Keratinocyte (primary cell): ENCODE data around the gene TMEM247. TPM values are rescaled to one million over a fixed set of nuclear protein-coding genes. Genes with fewer than 3 reads are reported as not detected.
"Not testable (repeated sequence)": the region's sequence is repeated elsewhere in the genome, so short reads cannot be mapped to it uniquely, and the experiment has no call there.

Experiments used
- DNase-seq: peaks from one replicate; pipeline ENCODE4 v3.0.0-alpha.2; 2011; ENCODE audit warnings: low read depth, missing footprints, low spot score
- FAIRE-seq: peaks from 2 replicates; lab custom pipeline; 2011; peaks lifted over from hg19 to GRCh38; lab: Jason Lieb, UNC
- H2AFZ ChIP-seq: 2 replicates; pipeline ENCODE4 v1.6.0; 2012; ENCODE audit warnings: low read length, control low read depth, inconsistent platforms; ENCODE audit not compliant: control insufficient read depth
- H3K27ac ChIP-seq: 2 replicates; pipeline ENCODE4 v1.5.1; 2011; ENCODE audit warnings: low read length; ENCODE audit not compliant: control insufficient read depth, insufficient read depth
- H3K27me3 ChIP-seq: 3 replicates; pipeline ENCODE4 v1.6.0; 2011; ENCODE audit warnings: low read length; ENCODE audit not compliant: control insufficient read depth, insufficient read depth; ENCODE audit errors: extremely low read depth
- H3K36me3 ChIP-seq, 2 experiments: 2 replicates in 1 of 2; 3 replicates in 1 of 2; pipeline ENCODE4 v1.5.1; 2011; ENCODE audit warnings: low read length in 2 of 2, mild to moderate bottlenecking in 1 of 2; ENCODE audit not compliant: control insufficient read depth in 2 of 2, insufficient read depth in 2 of 2; ENCODE audit errors: extremely low read depth in 1 of 2
- H3K4me1 ChIP-seq: 3 replicates; pipeline ENCODE4 v1.5.1; 2011; ENCODE audit warnings: low read length; ENCODE audit not compliant: control insufficient read depth, insufficient read depth; ENCODE audit errors: extremely low read depth
- H3K4me2 ChIP-seq: 3 replicates; pipeline ENCODE4 v1.6.0; 2011; ENCODE audit warnings: low read depth, low read length; ENCODE audit not compliant: control insufficient read depth, insufficient read depth; ENCODE audit errors: extremely low read depth
- H3K4me3 ChIP-seq, 3 experiments: fragments of 200-600 bp in 1 of 3; sonication (generic) in 1 of 3; 2 replicates in 2 of 3; 3 replicates in 1 of 3; pipeline ENCODE4 v1.5.1; 2011 to 2016; ENCODE audit warnings: low read length in 3 of 3, mild to moderate bottlenecking in 3 of 3, control low read depth in 2 of 3, inconsistent platforms in 1 of 3, low read depth in 1 of 3, mixed read lengths in 1 of 3, mixed run types in 1 of 3, moderate library complexity in 1 of 3; ENCODE audit not compliant: control insufficient read depth in 2 of 3, insufficient read depth in 2 of 3; ENCODE audit errors: extremely low read depth in 1 of 3
- H3K79me2 ChIP-seq: 2 replicates; pipeline ENCODE4 v1.6.0; 2012; ENCODE audit warnings: low read length; ENCODE audit not compliant: control insufficient read depth, insufficient read depth
- H3K9ac ChIP-seq: 3 replicates; pipeline ENCODE4 v1.6.0; 2011; ENCODE audit warnings: low read length; ENCODE audit not compliant: control insufficient read depth, insufficient read depth; ENCODE audit errors: extremely low read depth
- H3K9me1 ChIP-seq: 3 replicates; pipeline ENCODE4 v1.6.0; 2011; ENCODE audit warnings: low read length; ENCODE audit not compliant: control insufficient read depth, insufficient read depth; ENCODE audit errors: extremely low read depth
- H3K9me3 ChIP-seq: 2 replicates; pipeline ENCODE4 v1.5.1; 2012; ENCODE audit warnings: low read depth, low read length; ENCODE audit not compliant: control insufficient read depth
- H4K20me1 ChIP-seq: 3 replicates; pipeline ENCODE4 v1.6.0; 2011; ENCODE audit warnings: low read length; ENCODE audit not compliant: control insufficient read depth, insufficient read depth; ENCODE audit errors: extremely low read depth
- CTCF ChIP-seq, 3 experiments: IDR thresholded peaks in 1 of 3; conservative IDR thresholded peaks in 1 of 3; optimal IDR thresholded peaks in 1 of 3; 2 replicates in 2 of 3; 3 replicates in 1 of 3; pipeline versions ENCODE3 to v1.5.1; 2011; ENCODE audit warnings: low read length in 3 of 3, mild to moderate bottlenecking in 3 of 3, moderate library complexity in 2 of 3, control low read depth in 1 of 3, inconsistent platforms in 1 of 3; ENCODE audit not compliant: insufficient read depth in 2 of 3; ENCODE audit errors: extremely low read depth in 1 of 3
- EZH2 ChIP-seq: IDR thresholded peaks from one replicate; pipeline ENCODE4 v1.6.1; 2012; ENCODE audit warnings: inconsistent platforms, mild to moderate bottlenecking, low read length, moderate library complexity
- dilution Hi-C: fragments of 300-500 bp; cut with MboI; formaldehyde crosslinking; loops from one replicate; pipeline ENCODE4 v1.7.0; 2020; ENCODE audit warnings: low sequenced_read_pairs; ENCODE audit not compliant: extremely low pct_ligation_motif_present
- polyA plus RNA-seq, 5 experiments: library from polyadenylated mRNA; depleted of rRNA in 3 of 5; stranded (reverse) in 3 of 5; stranded (forward) in 1 of 5; unstranded in 1 of 5; fragments of >200 nt; gene quantifications; 1 replicate in 1 of 5; 2 replicates in 3 of 5; 3 replicates in 1 of 5; pipeline versions ENCODE4 v1.2.1 to v1.2.3, GENCODE V29; 2011 to 2012; ENCODE audit warnings: missing spikeins in 2 of 5, low read depth in 1 of 5, low replicate concordance in 1 of 5

The TMEM247 gene
- polyA plus RNA-seq, 1 donor (not counting 4 experiments of a cell fraction or from before 2014, with no cell fraction given), result not detected

DNA sequence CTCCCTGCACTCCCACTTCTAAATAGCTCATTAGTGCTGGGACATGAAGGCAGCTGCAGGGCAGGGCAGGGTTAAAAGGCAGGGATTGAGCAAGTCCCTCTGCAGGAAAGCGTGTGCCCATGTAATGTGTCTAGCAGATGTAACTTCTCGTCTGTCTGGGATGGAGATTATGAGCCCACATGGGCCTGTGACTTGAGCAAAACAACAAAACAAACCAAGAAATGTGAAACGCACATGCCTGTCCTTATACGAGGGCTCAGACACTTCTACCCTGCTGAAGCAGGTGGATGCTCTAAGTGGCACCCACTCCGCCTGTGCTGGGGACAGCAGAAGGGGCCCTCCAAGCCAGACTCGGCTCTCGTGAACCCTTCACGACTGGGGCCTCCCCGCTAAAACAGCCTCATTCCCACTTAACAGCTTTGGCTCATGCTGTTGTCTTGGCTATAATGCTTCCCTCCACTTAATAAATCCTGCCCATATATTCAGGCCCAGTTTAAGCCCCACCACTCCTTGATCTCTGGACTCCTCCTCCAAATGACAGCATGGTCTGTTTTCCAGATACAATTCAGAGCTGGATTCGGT is 40.9 kb downstream of the TMEM247 start:
- DNase-seq (no peak), FAIRE-seq (no peak)
- Histone ChIP-seq H3K4me2 (no peak overlapping the region), H2AFZ (no peak overlapping the region), H4K20me1 (no peaks in the 10 kb centered on the region), H3K36me3 (no peaks in the 10 kb centered on the region), H3K79me2 (no peaks in the 10 kb centered on the region), H3K4me3 (no peak overlapping the region), H3K27me3 (no peaks in the 10 kb centered on the region), H3K27ac (no peak overlapping the region), H3K4me1 (no peaks in the 10 kb centered on the region), H3K9me1 (no peaks in the 10 kb centered on the region), H3K9me3 (no peaks in the 10 kb centered on the region), H3K9ac (no peak overlapping the region)
- dilution Hi-C loops, result no loop called here
- TF ChIP-seq EZH2 (no peak), CTCF (optimal IDR thresholded peaks at IDR 0.05 in 1 of 3, IDR thresholded peaks at IDR 0.05 in 1 of 3, conservative IDR thresholded peaks at IDR 0.05 in 1 of 3; ENCODE audit: extremely low read depth in 1 of 3, insufficient read depth in 2 of 3, low read length in 3 of 3) (no peak)

DNA sequence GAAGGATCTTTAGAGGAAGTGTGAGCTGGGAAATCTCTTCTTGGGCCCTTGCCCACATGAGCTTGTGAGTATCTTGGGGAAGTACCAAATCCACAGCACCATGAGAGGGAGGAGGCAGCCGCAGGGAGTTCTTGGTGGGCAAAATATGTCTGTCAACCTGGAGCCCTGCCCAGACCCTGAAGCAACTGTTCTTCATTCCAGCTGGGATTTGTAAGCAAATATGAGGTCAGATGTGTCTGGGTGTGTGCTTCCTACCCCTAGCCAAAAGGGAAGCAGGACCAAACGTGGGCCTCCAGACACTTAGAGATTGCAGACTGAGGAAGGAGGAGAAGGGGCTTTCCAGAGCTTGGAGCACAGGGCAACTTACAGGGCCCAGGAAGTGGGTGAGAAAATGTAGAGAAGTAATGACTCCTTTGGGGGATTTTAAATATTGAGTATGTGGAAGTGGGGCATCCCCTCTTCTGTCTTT is 41.9 kb downstream of the TMEM247 start:
- Histone ChIP-seq H2AFZ (no peak overlapping the region), H3K79me2 (no peaks in the 10 kb centered on the region)
- no peak for DNase-seq

DNA sequence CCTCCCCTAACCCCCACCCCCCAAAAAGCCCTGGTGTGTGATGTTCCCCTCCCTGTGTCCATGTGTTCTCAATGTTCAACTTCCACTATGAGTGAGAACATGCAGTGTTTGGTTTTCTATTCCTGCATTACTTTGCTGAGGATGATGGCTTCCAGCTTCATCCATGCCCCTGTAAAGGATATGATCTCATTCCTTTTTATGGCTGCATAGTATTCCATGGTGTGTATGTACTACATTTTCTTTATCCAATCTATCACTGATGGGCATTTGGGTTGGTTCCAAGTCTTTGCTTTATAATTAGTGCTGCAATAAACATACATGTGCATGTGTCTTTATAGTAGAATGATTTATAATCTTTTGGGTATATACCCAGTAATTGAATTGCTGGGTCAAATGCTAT is 43.0 kb downstream of the TMEM247 start:
- FAIRE-seq, H3K27me3 ChIP-seq, DNase-seq, H3K27ac ChIP-seq, H2AFZ ChIP-seq, H3K9ac ChIP-seq, H3K9me3 ChIP-seq, H3K79me2 ChIP-seq, H3K4me2 ChIP-seq, H3K36me3 ChIP-seq, dilution Hi-C loops, H4K20me1 ChIP-seq, H3K9me1 ChIP-seq, H3K4me3 ChIP-seq, H3K4me1 ChIP-seq: not testable (repeated sequence)

More for the DNA sequence above, 41.9 kb downstream of the TMEM247 start:
- Histone ChIP-seq H3K9ac (no peak overlapping the region), H4K20me1 (no peaks in the 10 kb centered on the region), H3K27me3 (no peaks in the 10 kb centered on the region), H3K4me1 (no peaks in the 10 kb centered on the region), H3K4me3 (no peak overlapping the region), H3K4me2 (no peak overlapping the region), H3K9me1 (no peaks in the 10 kb centered on the region), H3K9me3 (no peaks in the 10 kb centered on the region), H3K27ac (no peak overlapping the region), H3K36me3 (no peaks in the 10 kb centered on the region)
- dilution Hi-C loops, result no loop called here
- TF ChIP-seq EZH2 (no peak), CTCF (optimal IDR thresholded peaks at IDR 0.05 in 1 of 3, IDR thresholded peaks at IDR 0.05 in 1 of 3, conservative IDR thresholded peaks at IDR 0.05 in 1 of 3; ENCODE audit: extremely low read depth in 1 of 3, insufficient read depth in 2 of 3, low read length in 3 of 3) (no peak)
- no peak for FAIRE-seq
